GM21526 (cell line): Measurements from ENCODE around the gene CENPM.

Source experiments
- ATAC-seq: cut with Tn5 transposase; IDR thresholded peaks from one replicate; pipeline ENCODE4 v1.9.1; 2021; ENCODE audit warnings: moderate library complexity; ENCODE audit not compliant: unreplicated experiment, low FRiP score

The CENPM gene

DNA sequence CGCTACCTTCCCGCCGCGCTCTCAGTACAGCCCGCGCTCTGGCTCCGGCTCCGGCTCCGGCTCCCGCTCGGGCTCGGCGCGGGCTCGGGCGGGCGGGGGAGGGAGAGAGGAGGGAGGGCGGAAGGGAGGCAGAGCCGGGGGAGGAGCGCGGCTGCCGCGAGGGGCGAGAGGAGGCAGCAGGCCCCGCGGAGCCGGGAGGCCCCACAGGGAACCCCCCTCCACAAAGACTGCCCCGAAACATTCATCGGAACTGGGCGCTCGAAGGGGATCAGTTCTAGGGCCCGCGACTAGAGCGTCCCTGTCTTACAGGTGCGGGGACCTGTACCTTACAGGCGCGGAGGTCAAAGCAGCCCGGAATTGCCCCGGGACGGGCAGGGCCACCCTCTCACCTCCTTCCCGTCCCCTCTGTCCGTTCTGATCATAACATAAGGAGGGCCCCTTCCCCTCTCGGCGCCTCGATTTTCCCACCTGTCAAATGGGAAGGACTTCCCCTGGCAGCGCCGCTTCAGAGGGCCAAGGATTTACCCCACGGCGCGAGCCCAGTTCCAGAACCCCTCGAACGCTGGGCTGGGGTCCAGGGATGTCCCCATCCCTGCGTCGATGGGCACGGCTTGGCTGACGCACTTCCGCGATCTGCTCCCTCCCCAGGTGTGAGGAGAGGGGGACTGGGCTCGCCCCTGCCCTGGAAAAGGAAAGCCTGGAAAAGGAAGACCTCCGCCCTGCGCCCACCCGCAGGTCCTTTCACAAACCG, 31.7 kb downstream of the CENPM start, which contains the start of gene SHISA8:
SHISA8 (minus strand) TSS at position 40 of the 751 bp plus-strand sequence. CDS start 407 bp downstream, outside the sequence.
- ATAC-seq, result no peak

DNA sequence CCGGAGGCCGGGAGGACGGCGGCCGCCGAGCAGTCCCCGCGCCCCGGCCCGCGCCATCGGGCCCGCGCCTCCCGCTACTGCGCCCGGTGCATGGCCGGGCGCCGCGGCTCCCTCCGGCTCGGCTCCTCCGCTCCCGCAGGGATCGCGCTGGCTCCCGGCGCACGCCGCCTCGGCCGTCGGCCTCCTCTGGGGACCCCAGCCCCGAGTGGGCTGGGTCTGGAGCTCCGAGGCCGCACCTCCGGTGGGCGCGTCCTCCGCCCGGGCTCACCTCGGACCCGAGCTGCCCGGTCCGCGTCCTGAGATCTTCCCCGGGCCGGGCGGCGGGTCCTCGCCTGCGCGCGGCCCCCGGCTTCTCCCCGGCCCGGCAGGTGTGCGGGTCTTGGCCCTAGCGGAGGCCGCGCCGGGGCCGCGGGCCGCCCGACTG, 32.3 kb downstream of the CENPM start:
- no peak for ATAC-seq

DNA sequence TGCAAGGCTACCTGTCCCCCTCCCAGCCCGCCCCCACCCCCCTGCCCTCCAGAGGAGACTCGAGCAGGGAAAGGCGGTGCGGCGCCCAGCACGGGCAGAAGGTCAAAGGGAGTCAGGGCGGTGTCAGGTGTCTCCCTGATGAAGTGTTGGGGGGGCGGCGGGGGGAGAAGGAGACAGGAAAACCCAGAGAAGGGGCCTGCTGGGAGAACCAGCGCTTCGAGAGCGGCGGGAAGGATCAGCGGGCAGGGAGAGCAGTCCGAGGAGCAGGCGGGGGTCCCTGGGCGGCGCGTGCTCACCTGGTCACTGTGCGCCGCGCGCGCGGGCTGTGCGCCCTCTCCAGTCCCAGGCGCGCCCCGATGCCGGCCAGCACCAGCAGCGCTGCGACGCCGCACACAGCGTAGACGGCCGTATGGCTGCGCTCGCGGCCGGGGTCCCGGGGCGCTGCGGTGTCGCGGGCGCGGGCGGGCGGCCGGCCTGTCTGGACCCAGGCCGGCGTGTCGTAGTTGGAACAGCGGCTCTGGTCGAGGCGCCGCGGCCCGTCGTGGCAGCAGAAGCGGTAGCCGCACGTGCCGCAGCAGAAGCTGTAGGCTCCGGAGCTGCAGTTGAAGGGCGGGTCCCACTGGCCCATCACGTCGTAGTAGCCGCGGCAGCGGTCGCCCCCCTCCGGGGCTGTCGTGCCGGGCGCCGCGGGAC, 33.0 kb downstream of the CENPM start:
- no peak for ATAC-seq

DNA sequence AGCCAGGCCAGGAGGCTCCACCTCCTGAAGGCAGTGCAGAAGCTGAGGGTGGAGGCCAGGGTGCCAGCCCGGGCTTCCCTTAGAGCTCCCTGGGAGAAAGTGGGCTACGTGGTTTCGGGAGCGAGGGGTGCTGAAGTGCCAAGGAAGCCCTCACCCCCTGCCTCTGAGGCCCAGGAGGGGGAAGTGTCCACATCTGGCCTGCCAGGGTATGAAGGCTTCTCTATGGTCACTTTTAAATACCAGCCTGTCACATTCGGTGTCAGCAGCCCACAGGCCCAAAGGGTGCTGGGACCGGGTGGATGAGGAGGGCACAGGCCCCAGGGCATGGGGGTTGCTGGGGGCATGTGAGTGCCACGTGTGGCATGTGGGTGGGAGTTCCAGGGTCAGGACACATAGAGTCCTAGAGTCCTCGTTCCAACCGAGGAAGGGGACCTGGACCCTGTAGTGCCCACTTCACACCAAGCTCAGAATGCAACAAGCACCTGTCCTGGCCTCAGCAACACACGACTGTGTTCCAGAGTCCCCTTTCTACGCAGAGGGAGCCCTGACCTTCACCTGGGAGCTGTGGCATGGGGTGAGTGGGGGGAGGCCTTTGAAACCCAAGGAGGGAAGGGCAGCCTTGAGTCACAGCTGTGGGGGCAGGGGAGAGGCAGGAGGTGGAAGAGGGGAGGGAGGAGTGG, 33.8 kb downstream of the CENPM start:
- ATAC-seq, result no peak

DNA sequence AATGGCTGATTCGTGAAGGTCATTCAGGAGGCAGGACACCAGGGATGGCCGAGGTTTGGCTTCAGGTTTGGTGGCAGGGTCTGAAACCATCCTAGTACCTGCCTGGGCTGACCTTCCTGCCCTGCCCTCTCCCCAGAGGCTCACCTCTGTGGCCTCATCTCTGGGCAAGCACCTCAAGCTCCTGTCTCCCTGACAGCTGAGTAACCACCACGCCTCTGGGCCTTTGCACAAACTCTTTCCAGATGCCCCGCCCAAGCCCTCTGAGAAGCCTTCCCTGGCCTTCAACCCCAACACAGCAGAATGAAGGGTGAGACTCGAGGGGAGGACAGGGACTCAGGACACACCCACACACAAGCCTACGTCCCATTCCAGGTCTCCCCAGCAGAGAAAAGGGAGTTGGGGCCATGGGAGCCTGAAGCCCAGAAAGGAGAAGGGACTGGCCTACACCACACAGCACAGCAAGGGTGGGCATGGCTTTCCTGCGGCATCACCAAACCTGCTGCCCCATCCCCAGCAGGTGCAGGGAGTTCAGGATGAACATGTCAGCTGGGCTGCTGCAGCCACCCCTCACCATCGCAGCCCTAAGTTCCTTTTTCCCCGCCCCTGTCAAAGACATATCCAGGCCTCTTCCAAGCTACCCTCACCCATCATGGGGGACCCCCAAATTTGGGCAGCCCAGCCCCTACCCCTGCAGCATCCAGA, 34.5 kb downstream of the CENPM start:
- ATAC-seq, result no peak

DNA sequence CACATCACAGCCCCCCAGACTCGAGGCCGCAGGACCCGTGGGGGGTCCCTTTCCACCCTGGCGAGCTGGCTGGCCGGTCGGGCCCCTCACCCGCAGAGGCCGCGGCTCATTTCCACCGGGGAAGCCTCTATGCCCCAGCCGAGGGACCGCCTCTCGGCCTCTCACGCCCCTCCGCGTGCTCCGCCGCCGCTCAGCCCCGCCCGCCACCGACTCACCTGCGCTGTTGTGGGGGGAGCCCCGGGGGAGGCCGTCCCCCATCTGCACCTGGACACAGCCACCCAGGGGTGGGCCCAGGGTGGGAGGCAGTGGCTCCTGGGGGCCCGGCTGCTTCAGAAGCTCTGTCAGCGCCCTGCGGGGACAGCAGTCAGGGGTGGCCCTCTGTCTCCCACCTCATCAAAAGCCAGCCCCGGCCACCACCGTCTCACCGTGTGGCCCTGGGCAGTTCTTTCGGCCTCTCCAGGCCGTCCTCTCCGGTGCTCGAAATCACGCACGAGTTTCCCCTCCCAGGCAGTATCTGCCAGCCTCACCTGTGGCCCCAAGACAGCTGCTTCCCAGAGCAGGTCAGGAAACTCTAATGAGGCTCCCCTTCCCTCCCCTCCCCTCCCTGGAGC, 35.8 kb downstream of the CENPM start:
- no peak for ATAC-seq

DNA sequence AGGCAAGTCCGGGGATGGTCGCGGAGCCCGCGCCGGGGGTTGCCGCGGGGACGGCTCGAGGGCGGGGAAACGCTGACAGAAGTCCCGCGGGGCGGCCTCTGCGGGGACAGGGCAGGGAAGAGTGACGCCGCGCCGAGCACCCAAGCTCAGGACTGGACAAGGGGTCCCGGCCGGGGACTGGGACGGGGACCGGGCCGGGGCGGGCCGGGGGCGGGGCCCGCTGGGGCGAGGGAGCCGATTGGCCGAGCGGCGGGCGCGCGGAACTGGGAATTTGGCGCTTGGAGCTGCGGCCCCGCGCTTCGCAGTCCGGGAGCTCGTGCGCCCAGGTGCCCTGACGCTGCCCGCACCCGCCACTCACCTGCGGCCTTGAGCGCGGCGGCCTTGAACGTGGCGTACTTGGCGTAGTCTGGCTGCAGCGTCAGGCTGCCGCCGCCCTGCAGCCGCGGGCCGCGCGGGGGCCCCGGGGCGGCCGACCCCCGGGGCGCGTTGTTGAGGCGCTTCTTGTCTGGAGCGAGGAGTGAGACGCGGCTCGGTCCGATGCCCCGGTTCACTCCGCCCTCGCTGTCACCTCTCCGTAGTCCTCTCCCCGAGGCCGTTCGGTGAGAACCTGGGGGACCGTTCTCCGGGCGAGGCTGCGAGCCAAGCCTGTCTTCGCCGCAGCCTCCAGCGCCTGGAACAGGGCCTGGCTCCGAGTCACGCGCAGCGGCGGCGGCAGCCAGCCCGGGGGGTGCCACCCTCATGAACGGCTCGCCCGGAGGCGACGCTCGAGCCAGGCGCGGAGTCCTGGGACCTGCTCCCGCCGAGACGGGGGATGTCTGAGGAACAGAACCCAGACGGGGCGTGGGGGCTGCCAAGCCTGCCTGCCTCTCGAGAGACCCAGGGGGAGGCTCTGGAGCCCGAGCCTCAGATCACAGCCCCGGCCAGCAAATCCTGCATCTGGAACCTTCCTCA, 36.6 kb downstream of the CENPM start:
- no peak for ATAC-seq

DNA sequence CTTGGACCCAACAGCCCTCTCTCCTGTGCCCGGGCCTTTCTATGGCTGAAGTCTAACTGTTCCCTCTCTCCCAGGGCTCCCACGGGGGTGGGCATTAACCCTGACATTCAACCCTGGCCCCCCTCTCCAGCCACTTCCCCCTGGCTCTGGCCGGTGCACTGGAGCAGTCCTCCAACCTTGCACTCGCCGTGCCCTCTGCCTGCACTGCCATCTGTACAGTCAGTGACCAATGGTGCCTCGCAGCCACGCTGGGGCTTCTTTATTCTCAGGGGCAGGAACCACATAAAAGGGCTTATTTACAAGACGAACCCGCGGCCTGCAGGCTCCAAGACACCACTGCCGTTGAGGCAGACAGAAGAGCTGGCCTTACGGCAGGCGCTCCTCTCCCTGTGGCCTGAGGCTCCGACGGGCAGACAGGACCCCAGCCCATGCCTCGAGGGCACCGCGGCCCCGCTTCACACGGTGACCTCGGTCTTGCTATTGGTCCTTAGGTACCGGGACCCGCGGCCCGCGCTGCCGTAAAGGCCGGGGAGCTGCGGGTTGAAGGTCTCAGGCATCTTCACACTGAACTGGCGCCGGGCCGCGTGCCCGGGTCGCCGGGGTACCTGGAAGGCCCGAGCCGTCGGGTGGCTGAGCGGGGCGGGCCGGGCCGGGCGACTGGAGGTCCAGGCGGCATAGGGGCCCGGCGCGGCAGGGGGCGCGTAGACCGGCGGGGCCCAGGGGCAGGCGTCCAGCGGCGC, 37.5 kb downstream of the CENPM start:
- ATAC-seq, result no peak

DNA sequence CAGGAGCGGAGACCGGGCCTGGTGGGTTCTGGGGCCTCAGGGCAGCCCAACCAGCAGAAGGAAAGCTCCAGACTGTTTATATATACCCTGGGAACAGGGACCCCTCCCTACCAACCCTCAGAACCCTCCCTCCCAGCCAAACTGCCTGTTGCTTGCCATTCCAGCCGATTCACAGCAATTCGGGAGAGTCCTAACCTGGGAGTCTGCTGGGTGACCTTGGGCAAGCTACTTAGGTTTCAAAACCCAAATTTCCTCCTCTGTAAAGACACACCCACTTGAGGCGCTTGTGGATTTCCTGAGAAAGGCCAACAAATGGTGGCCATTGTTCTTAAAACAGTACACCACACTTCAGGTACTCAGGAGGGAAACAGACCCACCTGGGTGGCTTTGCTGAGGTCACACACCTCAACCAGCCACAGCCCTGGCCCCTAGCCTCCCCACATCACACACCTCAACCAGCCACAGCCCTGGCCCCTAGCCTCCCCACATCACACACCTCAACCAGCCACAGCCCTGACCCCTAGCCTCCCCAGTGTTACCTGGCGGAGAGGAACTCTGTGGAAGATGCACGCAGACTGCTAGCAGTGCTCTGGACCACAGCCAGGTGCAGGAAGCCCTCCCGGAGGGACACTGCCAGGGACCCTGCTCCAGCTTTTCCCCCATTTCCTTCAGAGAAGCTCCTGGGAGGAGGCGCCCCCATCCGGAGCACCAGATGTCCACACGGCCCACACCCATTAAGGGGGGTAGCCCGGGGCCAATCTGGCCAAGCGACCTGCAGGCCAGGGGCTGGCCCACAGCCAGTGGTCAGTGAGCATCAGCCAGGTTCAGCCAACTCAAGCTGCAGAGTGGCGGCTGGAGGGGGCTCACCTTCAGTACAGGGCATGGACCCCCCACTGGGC, 38.3 kb downstream of the CENPM start:
- no peak for ATAC-seq

DNA sequence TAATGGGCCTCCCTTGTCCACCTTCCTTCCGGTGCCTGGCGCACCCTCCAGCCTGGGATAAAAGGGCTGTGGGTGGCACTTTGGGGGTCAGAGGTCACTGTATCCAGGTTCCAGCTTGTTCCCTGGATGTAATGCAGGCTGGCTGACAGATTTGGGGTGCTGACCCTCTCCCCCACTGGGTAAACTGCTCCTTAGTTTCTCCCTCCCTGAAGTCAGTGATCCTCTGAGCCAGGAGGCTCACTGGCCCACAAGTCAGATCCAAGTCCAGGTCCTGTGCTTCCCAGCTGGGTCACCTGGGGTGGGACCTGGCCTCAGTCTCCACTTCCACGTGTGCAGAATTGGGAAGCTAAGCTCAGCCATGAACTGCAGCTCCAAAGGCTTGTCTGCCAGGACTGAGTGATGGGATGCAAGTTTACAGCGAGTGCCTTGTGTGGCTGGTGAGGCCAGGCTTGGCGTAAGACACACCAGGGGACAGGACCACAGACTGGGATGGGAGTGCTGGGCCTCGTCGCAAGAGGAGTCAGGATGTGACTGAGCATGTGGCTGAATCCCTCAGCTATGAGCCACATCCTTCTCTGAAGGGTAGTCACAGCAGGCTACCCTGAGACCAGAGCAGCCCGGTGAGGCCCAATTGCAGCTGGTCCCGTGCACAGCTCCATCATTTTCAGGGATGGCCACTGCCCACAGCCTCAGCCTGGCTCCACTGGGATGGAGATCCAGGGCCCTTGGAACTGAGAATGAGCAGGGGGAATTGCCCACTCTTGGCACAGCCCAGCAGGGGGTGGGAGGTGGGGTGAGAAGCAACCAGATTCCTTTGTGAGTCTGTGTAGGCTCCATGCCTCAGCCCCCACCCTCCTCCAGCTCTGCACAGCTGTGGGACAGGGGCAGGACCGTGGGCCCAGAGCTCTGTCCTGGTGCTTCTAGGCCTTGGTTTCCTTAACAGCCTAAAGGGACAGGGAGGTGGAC, 39.2 kb downstream of the CENPM start:
- ATAC-seq, result no peak

DNA sequence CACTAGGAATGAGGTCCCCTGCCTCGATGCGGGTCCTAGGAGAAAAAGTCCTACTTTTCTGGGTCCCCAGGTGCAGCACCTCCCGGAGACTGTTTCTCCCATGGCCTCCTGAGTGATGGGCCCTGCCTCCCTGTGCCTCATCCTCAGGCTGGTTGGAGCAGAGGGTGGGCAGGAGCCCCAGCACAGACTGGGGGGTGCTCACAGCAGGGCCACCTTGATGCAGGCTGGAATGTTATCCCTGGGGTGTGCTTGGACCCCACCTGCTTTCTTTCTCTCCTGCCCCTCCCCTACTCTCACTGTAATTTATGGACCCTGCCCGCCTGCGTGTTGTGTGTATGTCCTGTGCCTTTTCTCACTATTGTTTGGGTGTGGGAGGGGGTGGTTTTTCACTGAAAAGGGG, 40.1 kb downstream of the CENPM start:
- ATAC-seq, result no peak

DNA sequence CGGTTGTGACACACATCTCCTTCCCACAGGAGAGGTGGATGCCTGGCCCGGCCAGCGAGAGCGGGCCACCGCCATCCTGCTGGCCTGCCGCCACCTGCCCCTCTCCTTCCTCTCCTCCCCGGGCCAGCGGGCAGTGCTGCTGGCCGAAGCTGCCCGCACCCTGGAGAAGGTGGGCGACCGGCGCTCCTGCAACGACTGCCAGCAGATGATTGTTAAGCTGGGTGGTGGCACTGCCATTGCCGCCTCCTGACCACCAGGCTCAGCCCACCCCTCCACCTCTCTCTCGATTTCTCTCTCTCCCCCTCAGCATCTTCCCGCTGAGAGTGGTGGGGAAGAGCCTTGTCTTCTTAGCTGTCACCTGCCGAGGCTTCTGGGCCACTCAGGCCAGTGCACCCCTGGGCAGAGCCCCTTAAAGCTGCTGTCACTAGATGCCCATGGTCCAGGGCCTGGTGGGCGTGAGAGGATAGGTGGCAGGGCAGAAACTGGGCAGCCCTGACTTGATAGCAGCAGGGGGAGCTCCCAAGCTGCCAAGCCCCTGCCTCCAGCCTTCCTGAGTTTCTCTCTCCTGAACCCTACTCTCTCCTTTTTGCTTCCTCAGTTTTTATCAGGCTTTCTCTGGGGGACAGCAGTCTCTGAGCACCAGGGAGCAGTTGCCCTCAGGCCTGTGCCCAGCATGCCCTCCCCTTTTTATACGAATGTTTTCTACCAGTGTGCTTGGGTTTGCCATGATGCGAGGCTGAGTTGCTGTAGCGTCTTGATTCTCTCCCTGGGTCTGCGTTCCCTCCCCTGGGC, 41.3 kb downstream of the CENPM start:
- no peak for ATAC-seq

DNA sequence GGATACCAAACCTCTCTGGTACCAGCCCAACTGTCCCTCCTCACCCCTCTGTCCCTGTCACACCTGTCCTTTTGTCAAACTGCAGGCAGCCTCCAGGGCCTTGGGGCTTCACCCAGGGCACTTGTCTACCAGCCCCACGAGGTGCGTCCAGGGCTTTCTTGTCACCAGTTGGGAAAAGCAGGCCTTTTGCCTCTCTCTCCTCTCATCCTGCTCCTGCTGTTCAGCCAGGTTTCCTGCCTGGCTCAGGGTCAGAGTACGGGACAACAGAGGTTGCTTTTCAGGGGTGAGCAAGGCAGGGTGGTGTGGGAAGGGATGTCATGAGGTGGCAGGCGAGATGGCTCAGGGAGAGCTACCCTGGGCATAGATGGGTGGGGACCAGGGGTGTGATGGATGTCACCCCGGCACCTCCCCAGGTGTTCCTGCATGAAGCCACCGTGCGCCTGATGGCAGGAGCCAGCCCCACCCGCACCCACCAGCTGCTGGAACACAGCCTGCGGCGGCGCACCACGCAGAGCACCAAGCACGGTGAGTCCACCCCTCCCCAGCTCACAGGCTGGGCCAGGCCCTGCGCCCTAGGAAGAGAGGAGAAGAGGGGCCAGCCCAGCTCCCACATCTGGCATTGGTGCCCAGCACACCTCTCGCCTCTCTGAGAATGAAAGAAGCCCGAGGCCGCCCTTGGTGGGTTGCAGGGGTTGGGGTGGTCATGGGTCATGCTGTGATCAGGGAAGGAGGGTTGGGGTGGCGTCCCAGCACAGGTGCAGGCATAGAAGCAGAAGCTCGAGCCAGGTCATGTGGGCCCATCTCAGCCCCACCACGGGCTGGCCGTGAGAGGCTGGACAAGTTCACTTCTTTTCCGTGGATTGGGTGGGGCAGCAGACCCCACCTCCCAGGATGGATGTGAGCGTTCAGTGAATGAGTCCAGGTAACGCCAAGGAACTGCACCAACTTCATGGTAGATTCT, 42.2 kb downstream of the CENPM start:
- no peak for ATAC-seq

DNA sequence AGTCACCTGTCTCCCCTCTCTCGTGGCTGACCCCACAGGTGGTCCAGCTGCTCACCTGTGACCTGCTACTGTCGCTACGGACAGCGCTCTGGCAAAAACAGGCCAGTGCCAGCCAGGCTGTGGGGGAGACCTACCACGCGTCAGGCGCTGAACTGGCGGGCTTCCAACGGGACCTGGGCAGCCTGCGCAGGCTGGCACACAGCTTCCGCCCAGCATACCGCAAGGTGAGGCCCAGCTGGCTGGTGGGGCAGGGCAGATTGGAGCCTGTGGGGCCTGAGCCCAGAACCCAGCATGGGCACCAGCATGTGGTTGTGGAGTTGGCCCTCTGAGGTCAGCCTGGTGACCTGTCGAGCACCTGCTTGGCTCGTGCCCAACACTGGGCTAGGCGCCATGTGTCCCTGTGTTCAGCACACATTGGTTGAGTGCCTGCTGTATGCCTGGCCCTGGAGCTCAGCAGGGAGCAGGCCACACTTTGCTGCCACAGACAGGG, 44.0 kb downstream of the CENPM start:
- no peak for ATAC-seq
